ENCODE data around the gene WDR90. TPM values are rescaled to one million over a fixed set of nuclear protein-coding genes. Genes with fewer than 3 reads are reported as not detected.

The WDR90 gene
- total RNA-seq, 1 donor from 2014 or later = 23.2 TPM

GRCh38 chr16:667780-668518, 18.8 kb downstream of the WDR90 start, which contains the start of gene RHOT2:
TSS of gene RHOT2 (plus strand) at chr16:668132. CDS start at chr16:668200, 68 bp downstream.
- intact Hi-C loops (cut with DNase I) = no loop called here
- H3K4me1 ChIP-seq = peaks cover 12% of the 10 kb centered on the region
- TF ChIP-seq CTCF (IDR thresholded peaks at IDR 0.05) = peak; percentile 84

GRCh38 chr16:668519-669171, 19.5 kb downstream of the WDR90 start:
- ATAC-seq = no peak
- TF ChIP-seq CTCF (IDR thresholded peaks at IDR 0.05) = no peak
- no peak for DNase-seq
- Histone ChIP-seq H3K36me3 (peaks cover 40% of the 10 kb centered on the region), H3K4me1 (peaks cover 12% of the 10 kb centered on the region), H3K27me3 (no peaks in the 10 kb centered on the region), H3K27ac (peak overlapping the region; percentile 87), H3K4me3 (peak overlapping the region; percentile 97), H3K9me3 (no peaks in the 10 kb centered on the region)
- intact Hi-C loops (cut with DNase I) = no loop called here

More at GRCh38 chr16:667780-668518, 18.8 kb downstream of the WDR90 start, which contains the start of gene RHOT2:
- DNase-seq (peak; percentile 97), ATAC-seq (peak; percentile 96)
- Histone ChIP-seq H3K27me3 (no peaks in the 10 kb centered on the region), H3K36me3 (peaks cover 33% of the 10 kb centered on the region), H3K9me3 (no peaks in the 10 kb centered on the region), H3K4me3 (peak within 1 kb of the TSS; percentile 97), H3K27ac (peak within 1 kb of the TSS; percentile 87)

- no peak for TF ChIP-seq CTCF (IDR thresholded peaks at IDR 0.05)
- Histone ChIP-seq H3K27ac (no peak overlapping the region), H3K27me3 (no peaks in the 10 kb centered on the region), H3K4me3 (no peak overlapping the region), H3K9me3 (no peaks in the 10 kb centered on the region), H3K4me1 (peaks cover 15% of the 10 kb centered on the region), H3K36me3 (peaks cover 40% of the 10 kb centered on the region)
- no peak for ATAC-seq
- intact Hi-C loops (cut with DNase I) = no loop called here
- DNase-seq = no peak
Measured at GRCh38 chr16:669666-670065, 20.5 kb downstream of the WDR90 start.

- intact Hi-C loops (cut with DNase I) = no loop called here
- no peak for DNase-seq
- H3K4me3 ChIP-seq = no peak overlapping the region
- H3K36me3 ChIP-seq = peaks cover 40% of the 10 kb centered on the region
- peaks cover 22% of the 10 kb centered on the region for H3K4me1 ChIP-seq
- no peaks in the 10 kb centered on the region for H3K27me3 ChIP-seq
- no peak overlapping the region for H3K27ac ChIP-seq
- ATAC-seq = no peak
- no peaks in the 10 kb centered on the region for H3K9me3 ChIP-seq
- no peak for TF ChIP-seq CTCF (IDR thresholded peaks at IDR 0.05)
Measured at GRCh38 chr16:670485-671352, 21.6 kb downstream of the WDR90 start.

GRCh38 chr16:671353-672131, 22.4 kb downstream of the WDR90 start:
- Histone ChIP-seq H3K4me3 (no peak overlapping the region), H3K36me3 (peaks cover 40% of the 10 kb centered on the region), H3K9me3 (no peaks in the 10 kb centered on the region), H3K27ac (no peak overlapping the region), H3K4me1 (peaks cover 22% of the 10 kb centered on the region), H3K27me3 (no peaks in the 10 kb centered on the region)
- intact Hi-C loops (cut with DNase I) = no loop called here
- TF ChIP-seq CTCF (IDR thresholded peaks at IDR 0.05) = no peak
- ATAC-seq = no peak
- DNase-seq = no peak
